Pulmonary artery endothelial cell (primary cell): Measurements from ENCODE around the gene ATP6AP2. TPM values are rescaled to one million over a fixed set of nuclear protein-coding genes. Genes with fewer than 3 reads are reported as not detected.
"Not testable (repeated sequence)": the region's sequence is repeated elsewhere in the genome, so short reads cannot be mapped to it uniquely, and the experiment has no call there.

Experiments used
- DNase-seq: peaks from one replicate; pipeline ENCODE4 v3.0.0-alpha.2; 2011; ENCODE audit warnings: low read depth, low spot score
- total RNA-seq: library from RNA; depleted of rRNA; stranded (reverse); fragments of >200 nt; gene quantifications from 2 replicates; pipeline ENCODE4 v1.2.3, GENCODE V29; 2014

Gene ATP6AP2
- total RNA-seq, 1 donor from 2014 or later = 105 TPM

GRCh38 chrX:40575411-40575810 is 5.4 kb upstream of the ATP6AP2 start:
- DNase-seq = not testable (repeated sequence)

GRCh38 chrX:40576291-40576690 is 4.5 kb upstream of the ATP6AP2 start:
- no peak for DNase-seq

GRCh38 chrX:40578039-40578695 is 2.6 kb upstream of the ATP6AP2 start:
- no peak for DNase-seq

GRCh38 chrX:40579141-40579540 is 1.6 kb upstream of the ATP6AP2 start:
- DNase-seq = no peak

- no peak for DNase-seq
Measured at GRCh38 chrX:40579900-40580536, 752 bp upstream of the ATP6AP2 start.

GRCh38 chrX:40581336-40581920 is 658 bp downstream of the ATP6AP2 start:
- no peak for DNase-seq

GRCh38 chrX:40582178-40582577 is 1.4 kb downstream of the ATP6AP2 start:
- not testable (repeated sequence) for DNase-seq

- DNase-seq = no peak
Measured at GRCh38 chrX:40582811-40583210, 2.0 kb downstream of the ATP6AP2 start.

GRCh38 chrX:40587623-40588022 is 6.9 kb downstream of the ATP6AP2 start:
- not testable (repeated sequence) for DNase-seq

GRCh38 chrX:40589616-40590321 is 9.0 kb downstream of the ATP6AP2 start:
- not testable (repeated sequence) for DNase-seq

GRCh38 chrX:40603446-40603845 is 22.7 kb downstream of the ATP6AP2 start:
- no peak for DNase-seq

GRCh38 chrX:40607381-40607780 is 26.6 kb downstream of the ATP6AP2 start:
- no peak for DNase-seq

- no peak for DNase-seq
Measured at GRCh38 chrX:40612511-40612910, 31.7 kb downstream of the ATP6AP2 start.

GRCh38 chrX:40615976-40616375 is 35.2 kb downstream of the ATP6AP2 start:
- DNase-seq = no peak

- no peak for DNase-seq
Measured at GRCh38 chrX:40617566-40617965, 36.8 kb downstream of the ATP6AP2 start.

- no peak for DNase-seq
Measured at GRCh38 chrX:40622479-40623138, 41.8 kb downstream of the ATP6AP2 start.

GRCh38 chrX:40623139-40623536 is 42.4 kb downstream of the ATP6AP2 start, which contains the start of gene MPC1L:
Gene MPC1L (plus strand): TSS chrX:40623428. CDS start chrX:40623566, 138 bp downstream.
- DNase-seq = no peak

GRCh38 chrX:40623665-40624064 is 42.9 kb downstream of the ATP6AP2 start:
- no peak for DNase-seq

GRCh38 chrX:40625294-40625693 is 44.5 kb downstream of the ATP6AP2 start:
- DNase-seq = no peak

GRCh38 chrX:40628506-40628905 is 47.7 kb downstream of the ATP6AP2 start:
- no peak for DNase-seq

GRCh38 chrX:40632199-40632598 is 51.4 kb downstream of the ATP6AP2 start:
- DNase-seq = no peak

- DNase-seq = no peak
Measured at GRCh38 chrX:40637687-40638086, 56.9 kb downstream of the ATP6AP2 start.
